SK-N-MC (cell line): Measurements from ENCODE around the gene ZBTB18.

Experiments
- EZH2 ChIP-seq: fragments of 200-600 bp; sonication (generic); IDR thresholded peaks from one replicate; pipeline ENCODE4 v1.6.1; 2017; ENCODE audit warnings: antibody characterized with exemption
- POLR2AphosphoS5 ChIP-seq: IDR thresholded peaks from 2 replicates; pipeline ENCODE4 v1.6.1; 2012; ENCODE audit warnings: mild to moderate bottlenecking, low read depth, low read length, borderline replicate concordance

- TF ChIP-seq POLR2AphosphoS5 (no peak), EZH2 (no peak)
Measured at GRCh38 chr1:244080343-244080929, 29.4 kb downstream of the ZBTB18 start.
